PC-9 (cell line): ENCODE measurements around the gene ZNF513.

Source experiments
- CTCF ChIP-seq: fragments of 200-600 bp; sonication (generic); conservative IDR thresholded peaks from 2 replicates; pipeline ENCODE4 v1.6.1; 2017; ENCODE audit warnings: mixed run types, antibody characterized with exemption, mild to moderate bottlenecking, moderate library complexity
- EZH2 ChIP-seq: fragments of 200-600 bp; sonication (generic); IDR thresholded peaks from 2 replicates; pipeline ENCODE4 v1.8.0; 2017; ENCODE audit warnings: antibody characterized with exemption, low read depth

GRCh38 chr2:27370026-27370815 lies 10.3 kb downstream of the ZNF513 start, which contains the start of the genes EIF2B4 and SNX17:
- TF ChIP-seq EZH2 = no peak
- peak; percentile 79 for TF ChIP-seq CTCF
